ENCODE measurements around the gene GPRC5C. TPM values are rescaled to one million over a fixed set of nuclear protein-coding genes. Genes with fewer than 3 reads are reported as not detected.

Gene GPRC5C
- total and polyA plus RNA-seq, 2 of the 13 experiments (the other 11 are each of a cell fraction or from before 2014, with no cell fraction given), result 85.6 to 300 TPM

DNA sequence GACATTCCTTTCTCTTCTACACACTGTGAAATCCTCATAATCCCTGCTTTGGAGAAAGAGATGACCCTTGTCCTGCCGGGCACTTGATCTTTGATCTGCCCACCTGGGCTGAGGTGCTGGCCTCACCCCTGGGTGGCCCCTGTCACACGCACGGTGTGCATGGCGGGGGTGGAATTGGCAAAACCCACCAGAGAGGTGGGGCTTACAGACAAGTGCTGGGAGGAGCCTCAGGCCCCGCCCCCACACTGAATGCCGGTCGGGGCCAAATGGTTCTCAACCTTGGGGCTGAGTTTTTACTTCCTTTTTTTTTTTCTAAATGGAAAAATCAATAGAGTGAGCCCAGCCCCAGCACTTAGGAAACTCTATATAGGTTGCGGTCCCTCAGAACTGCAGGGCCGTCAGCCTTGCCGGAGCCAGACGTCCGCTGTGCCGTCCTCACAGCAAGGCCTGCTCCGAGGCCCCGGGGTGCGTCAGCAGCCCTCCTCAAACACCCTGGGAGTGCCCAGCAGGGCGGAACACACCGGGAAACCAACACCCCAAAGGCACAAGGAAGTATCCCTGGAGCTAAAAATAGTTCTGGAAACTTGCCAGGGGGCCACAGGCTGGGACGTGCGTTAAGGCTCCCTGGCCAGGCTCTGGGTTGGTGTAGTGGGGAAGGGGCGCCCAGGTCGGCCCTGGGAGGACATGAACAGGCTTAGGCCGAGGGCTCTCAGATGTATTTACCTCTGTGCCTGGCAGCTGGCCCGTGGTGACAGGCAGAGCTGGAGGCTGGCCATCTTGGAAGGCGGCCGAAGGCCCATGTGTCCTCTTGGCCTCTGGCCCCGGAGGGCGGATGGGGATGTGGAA, 11.0 kb downstream of the GPRC5C start (continued):
- TF ChIP-seq, protein P1, sequence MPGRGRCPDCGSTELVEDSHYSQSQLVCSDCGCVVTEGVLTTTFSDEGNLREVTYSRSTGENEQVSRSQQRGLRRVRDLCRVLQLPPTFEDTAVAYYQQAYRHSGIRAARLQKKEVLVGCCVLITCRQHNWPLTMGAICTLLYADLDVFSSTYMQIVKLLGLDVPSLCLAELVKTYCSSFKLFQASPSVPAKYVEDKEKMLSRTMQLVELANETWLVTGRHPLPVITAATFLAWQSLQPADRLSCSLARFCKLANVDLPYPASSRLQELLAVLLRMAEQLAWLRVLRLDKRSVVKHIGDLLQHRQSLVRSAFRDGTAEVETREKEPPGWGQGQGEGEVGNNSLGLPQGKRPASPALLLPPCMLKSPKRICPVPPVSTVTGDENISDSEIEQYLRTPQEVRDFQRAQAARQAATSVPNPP (CRISPR knock-in tag; IDR thresholded peaks at IDR 0.05), result no peak
- TF ChIP-seq ZNF607 (CRISPR knock-in tag; IDR thresholded peaks at IDR 0.05; ENCODE audit: borderline replicate concordance) (peak; percentile 82), FOXA1 (IDR thresholded peaks at IDR 0.05) (no peak), FOXA1 (CRISPR knock-in tag; IDR thresholded peaks at IDR 0.05) (peak; percentile 61), MATR3 (CRISPR knock-in tag; IDR thresholded peaks at IDR 0.05) (no peak), ZSCAN25 (CRISPR knock-in tag; IDR thresholded peaks at IDR 0.05) (peak; percentile 93), ZNF75D (CRISPR knock-in tag; IDR thresholded peaks at IDR 0.05; ENCODE audit: borderline replicate concordance) (no peak), ZNF17 (CRISPR knock-in tag; IDR thresholded peaks at IDR 0.05) (no peak), CENPX (CRISPR knock-in tag; IDR thresholded peaks at IDR 0.05) (no peak), ZFP41 (CRISPR knock-in tag; IDR thresholded peaks at IDR 0.05; ENCODE audit: borderline replicate concordance) (peak; percentile 52; the same call in 1 of the 2 replicates), HDAC6 (IDR thresholded peaks at IDR 0.05; ENCODE audit: low read depth, low read length) (no peak), KLF15 (CRISPR knock-in tag; IDR thresholded peaks at IDR 0.05; ENCODE audit: borderline replicate concordance) (no peak), ZNF790 (CRISPR knock-in tag; IDR thresholded peaks at IDR 0.05; ENCODE audit: borderline replicate concordance) (peak; percentile 44; the same call in 1 of the 2 replicates), NPAS2 (CRISPR knock-in tag; IDR thresholded peaks at IDR 0.05; ENCODE audit: borderline replicate concordance) (peak; percentile 60; the same call in 1 of the 2 replicates), NFKBIZ (CRISPR knock-in tag; IDR thresholded peaks at IDR 0.05) (peak; percentile 83), DR1 (CRISPR knock-in tag; IDR thresholded peaks at IDR 0.05) (no peak; the same call in 1 of the 2 replicates), ZNF260 (CRISPR knock-in tag; IDR thresholded peaks at IDR 0.05; ENCODE audit: borderline replicate concordance, low read depth) (no peak), ZKSCAN1 (IDR thresholded peaks at IDR 0.05; ENCODE audit: low read length) (peak; percentile 68; the same call in 1 of the 2 replicates), SUZ12 (IDR thresholded peaks at IDR 0.05; ENCODE audit: low read depth, low read length) (no peak)
- TF ChIP-seq, protein P2, sequence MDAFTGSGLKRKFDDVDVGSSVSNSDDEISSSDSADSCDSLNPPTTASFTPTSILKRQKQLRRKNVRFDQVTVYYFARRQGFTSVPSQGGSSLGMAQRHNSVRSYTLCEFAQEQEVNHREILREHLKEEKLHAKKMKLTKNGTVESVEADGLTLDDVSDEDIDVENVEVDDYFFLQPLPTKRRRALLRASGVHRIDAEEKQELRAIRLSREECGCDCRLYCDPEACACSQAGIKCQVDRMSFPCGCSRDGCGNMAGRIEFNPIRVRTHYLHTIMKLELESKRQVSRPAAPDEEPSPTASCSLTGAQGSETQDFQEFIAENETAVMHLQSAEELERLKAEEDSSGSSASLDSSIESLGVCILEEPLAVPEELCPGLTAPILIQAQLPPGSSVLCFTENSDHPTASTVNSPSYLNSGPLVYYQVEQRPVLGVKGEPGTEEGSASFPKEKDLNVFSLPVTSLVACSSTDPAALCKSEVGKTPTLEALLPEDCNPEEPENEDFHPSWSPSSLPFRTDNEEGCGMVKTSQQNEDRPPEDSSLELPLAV (CRISPR knock-in tag; conservative IDR thresholded peaks at IDR 0.05; ENCODE audit: low read depth), result no peak
- TF ChIP-seq, protein P3, sequence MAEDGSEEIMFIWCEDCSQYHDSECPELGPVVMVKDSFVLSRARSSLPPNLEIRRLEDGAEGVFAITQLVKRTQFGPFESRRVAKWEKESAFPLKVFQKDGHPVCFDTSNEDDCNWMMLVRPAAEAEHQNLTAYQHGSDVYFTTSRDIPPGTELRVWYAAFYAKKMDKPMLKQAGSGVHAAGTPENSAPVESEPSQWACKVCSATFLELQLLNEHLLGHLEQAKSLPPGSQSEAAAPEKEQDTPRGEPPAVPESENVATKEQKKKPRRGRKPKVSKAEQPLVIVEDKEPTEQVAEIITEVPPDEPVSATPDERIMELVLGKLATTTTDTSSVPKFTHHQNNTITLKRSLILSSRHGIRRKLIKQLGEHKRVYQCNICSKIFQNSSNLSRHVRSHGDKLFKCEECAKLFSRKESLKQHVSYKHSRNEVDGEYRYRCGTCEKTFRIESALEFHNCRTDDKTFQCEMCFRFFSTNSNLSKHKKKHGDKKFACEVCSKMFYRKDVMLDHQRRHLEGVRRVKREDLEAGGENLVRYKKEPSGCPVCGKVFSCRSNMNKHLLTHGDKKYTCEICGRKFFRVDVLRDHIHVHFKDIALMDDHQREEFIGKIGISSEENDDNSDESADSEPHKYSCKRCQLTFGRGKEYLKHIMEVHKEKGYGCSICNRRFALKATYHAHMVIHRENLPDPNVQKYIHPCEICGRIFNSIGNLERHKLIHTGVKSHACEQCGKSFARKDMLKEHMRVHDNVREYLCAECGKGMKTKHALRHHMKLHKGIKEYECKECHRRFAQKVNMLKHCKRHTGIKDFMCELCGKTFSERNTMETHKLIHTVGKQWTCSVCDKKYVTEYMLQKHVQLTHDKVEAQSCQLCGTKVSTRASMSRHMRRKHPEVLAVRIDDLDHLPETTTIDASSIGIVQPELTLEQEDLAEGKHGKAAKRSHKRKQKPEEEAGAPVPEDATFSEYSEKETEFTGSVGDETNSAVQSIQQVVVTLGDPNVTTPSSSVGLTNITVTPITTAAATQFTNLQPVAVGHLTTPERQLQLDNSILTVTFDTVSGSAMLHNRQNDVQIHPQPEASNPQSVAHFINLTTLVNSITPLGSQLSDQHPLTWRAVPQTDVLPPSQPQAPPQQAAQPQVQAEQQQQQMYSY (CRISPR knock-in tag; IDR thresholded peaks at IDR 0.05), result peak; percentile 60; the same call in 1 of the 2 replicates
- TF ChIP-seq, protein P4, sequence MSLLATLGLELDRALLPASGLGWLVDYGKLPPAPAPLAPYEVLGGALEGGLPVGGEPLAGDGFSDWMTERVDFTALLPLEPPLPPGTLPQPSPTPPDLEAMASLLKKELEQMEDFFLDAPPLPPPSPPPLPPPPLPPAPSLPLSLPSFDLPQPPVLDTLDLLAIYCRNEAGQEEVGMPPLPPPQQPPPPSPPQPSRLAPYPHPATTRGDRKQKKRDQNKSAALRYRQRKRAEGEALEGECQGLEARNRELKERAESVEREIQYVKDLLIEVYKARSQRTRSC (CRISPR knock-in tag; IDR thresholded peaks at IDR 0.05; ENCODE audit: low read depth), result 0 out of 2 replicates have a peak, but pooled peaks have one; percentile 48

Measured in HepG2 (cell line).